A673 (cell line): ENCODE data around the gene PAX5.

ENCODE experiments used
- CTCF ChIP-seq: fragments of 300-800, 200-600 bp; sonication (generic); conservative IDR thresholded peaks from 2 replicates; pipeline ENCODE4 v1.5.1; 2017; ENCODE audit warnings: low read depth, mild to moderate bottlenecking, antibody characterized with exemption, low read length, moderate library complexity, mixed read lengths
- EZH2 ChIP-seq: fragments of 200-600 bp; sonication (generic); IDR thresholded peaks from 2 replicates; pipeline ENCODE4 v1.6.1; 2017; ENCODE audit warnings: borderline replicate concordance, low read depth, mild to moderate bottlenecking, mixed read lengths, antibody characterized with exemption, low read length; ENCODE audit not compliant: poor library complexity, severe bottlenecking

DNA sequence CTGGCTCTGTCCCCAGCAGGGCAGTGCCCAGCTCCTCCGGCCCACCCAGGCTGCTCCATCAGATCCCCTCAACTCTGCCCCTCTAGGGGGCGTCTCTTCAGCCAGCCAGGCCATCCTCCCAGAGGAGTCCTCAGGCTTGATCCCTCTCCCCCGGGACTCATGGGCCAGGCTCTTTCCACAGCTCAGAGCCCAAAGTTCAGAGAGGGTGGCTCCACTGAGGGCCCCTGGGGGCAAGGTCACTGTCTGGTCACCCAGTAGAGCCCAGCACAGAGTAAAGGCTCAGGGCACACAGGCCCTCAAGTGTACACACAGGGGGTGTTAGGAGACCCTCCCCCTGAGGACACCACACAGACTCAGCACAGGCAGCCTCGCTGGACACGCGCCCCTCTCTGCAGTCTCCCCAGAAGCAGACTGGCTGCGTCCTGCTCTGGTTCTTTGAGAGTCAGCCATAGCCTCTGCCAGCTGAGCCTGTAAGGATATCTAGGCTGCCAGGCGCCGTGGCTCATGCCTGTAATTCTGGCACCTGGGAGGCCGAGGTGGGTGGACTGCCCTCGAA, 64.8 kb downstream of the PAX5 start:
- TF ChIP-seq CTCF (peak; percentile 36; the same call in 1 of the 2 replicates), EZH2 (no peak)
